ENCODE data around the gene LCP2. TPM values are rescaled to one million over a fixed set of nuclear protein-coding genes. Genes with fewer than 3 reads are reported as not detected.

LCP2 gene
- total RNA-seq, 4 donors from 2014 or later: 1.9 to 3.2 (median 2.3) TPM

- no peak overlapping the region for H3K4me3 ChIP-seq
Observed at GRCh38 chr5:170233358-170233892, 64.2 kb downstream of the LCP2 start.

DNA sequence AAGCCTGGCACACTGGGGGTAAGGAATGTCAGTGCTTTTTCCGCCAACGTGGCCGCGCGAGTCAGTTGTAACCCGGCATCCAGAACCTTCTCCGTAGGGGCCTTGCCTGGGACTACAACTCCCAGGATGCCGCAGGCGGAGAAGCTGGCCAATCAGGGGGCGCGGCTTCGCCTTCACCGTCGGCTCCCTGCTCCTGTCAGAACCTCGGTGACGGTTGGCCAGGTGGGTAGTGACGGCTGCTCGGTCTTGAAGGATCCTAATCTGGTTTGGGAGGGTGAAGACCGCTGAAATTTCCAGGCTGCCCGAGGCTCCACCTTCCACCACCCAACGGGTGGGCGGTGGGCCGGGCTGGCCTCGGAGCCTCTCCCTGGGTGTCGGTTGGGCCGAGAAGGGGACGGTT lies 64.8 kb downstream of the LCP2 start, which contains the start of gene C5orf58:
TSS of gene C5orf58 (plus strand) at position 200 of the 400 bp plus-strand sequence. CDS start 1,992 bp downstream, outside the sequence.
- TF ChIP-seq POLR2A (IDR thresholded peaks at IDR 0.05): no peak
- TF ChIP-seq, protein P1, sequence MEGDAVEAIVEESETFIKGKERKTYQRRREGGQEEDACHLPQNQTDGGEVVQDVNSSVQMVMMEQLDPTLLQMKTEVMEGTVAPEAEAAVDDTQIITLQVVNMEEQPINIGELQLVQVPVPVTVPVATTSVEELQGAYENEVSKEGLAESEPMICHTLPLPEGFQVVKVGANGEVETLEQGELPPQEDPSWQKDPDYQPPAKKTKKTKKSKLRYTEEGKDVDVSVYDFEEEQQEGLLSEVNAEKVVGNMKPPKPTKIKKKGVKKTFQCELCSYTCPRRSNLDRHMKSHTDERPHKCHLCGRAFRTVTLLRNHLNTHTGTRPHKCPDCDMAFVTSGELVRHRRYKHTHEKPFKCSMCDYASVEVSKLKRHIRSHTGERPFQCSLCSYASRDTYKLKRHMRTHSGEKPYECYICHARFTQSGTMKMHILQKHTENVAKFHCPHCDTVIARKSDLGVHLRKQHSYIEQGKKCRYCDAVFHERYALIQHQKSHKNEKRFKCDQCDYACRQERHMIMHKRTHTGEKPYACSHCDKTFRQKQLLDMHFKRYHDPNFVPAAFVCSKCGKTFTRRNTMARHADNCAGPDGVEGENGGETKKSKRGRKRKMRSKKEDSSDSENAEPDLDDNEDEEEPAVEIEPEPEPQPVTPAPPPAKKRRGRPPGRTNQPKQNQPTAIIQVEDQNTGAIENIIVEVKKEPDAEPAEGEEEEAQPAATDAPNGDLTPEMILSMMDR (IDR thresholded peaks at IDR 0.05 in 4 of 5, conservative IDR thresholded peaks at IDR 0.05 in 1 of 5): no peak
- Histone ChIP-seq H3K36me3 (no peaks in the 10 kb centered on the region), H3K27me3 (no peaks in the 10 kb centered on the region), H3K4me1 (no peaks in the 10 kb centered on the region), H3K9me3 (no peaks in the 10 kb centered on the region), H3K27ac (no peak within 1 kb of the TSS), H3K4me3 (no peak within 1 kb of the TSS)
- ATAC-seq (no peak), DNase-seq (no peak)
- intact Hi-C loops (cut with DNase I; ENCODE audit: low total_unique reads): no loop called here
- in situ Hi-C loops (cut with MboI; ENCODE audit: low sequenced_read_pairs in 4 of 4): no loop called here

More at GRCh38 chr5:170233358-170233892, 64.2 kb downstream of the LCP2 start:
- intact Hi-C loops (cut with DNase I; ENCODE audit: low total_unique reads): no loop called here
- ATAC-seq (no peak), DNase-seq (no peak)
- no peaks in the 10 kb centered on the region for H3K36me3 ChIP-seq
- no peak for TF ChIP-seq POLR2A (IDR thresholded peaks at IDR 0.05)
- TF ChIP-seq, protein P1 (IDR thresholded peaks at IDR 0.05 in 4 of 5, conservative IDR thresholded peaks at IDR 0.05 in 1 of 5): no peak
- H3K9me3 ChIP-seq: no peaks in the 10 kb centered on the region
- no peaks in the 10 kb centered on the region for H3K4me1 ChIP-seq
- H3K27me3 ChIP-seq: no peaks in the 10 kb centered on the region
- in situ Hi-C loops (cut with MboI; ENCODE audit: low sequenced_read_pairs in 4 of 4): no loop called here
- H3K27ac ChIP-seq: no peak overlapping the region

GRCh38 chr5:170228762-170229435 lies 68.7 kb downstream of the LCP2 start:
- intact Hi-C loops (cut with DNase I; ENCODE audit: low total_unique reads) (loop anchor here (5.0 to 10.0 kb wide), 4 partner anchors 38 to 406 kb away; no protein-coding TSS in a partner anchor), in situ Hi-C loops (cut with MboI; ENCODE audit: low sequenced_read_pairs in 4 of 4) (loop anchor here in 2 of 4 donors (5.0 to 10.0 kb wide), 3 partner anchors 116 to 196 kb away; no protein-coding TSS in a partner anchor)
- no peak overlapping the region for H3K4me3 ChIP-seq
- ATAC-seq (peak; percentile 56 to 64), DNase-seq (peak; percentile 11 to 31)
- no peaks in the 10 kb centered on the region for H3K4me1 ChIP-seq
- H3K9me3 ChIP-seq: no peaks in the 10 kb centered on the region
- peak overlapping the region in 1 of 4 donors; percentile 4 for H3K27ac ChIP-seq
- no peak for TF ChIP-seq POLR2A (IDR thresholded peaks at IDR 0.05)
- H3K36me3 ChIP-seq: no peaks in the 10 kb centered on the region
- H3K27me3 ChIP-seq: no peaks in the 10 kb centered on the region

DNA sequence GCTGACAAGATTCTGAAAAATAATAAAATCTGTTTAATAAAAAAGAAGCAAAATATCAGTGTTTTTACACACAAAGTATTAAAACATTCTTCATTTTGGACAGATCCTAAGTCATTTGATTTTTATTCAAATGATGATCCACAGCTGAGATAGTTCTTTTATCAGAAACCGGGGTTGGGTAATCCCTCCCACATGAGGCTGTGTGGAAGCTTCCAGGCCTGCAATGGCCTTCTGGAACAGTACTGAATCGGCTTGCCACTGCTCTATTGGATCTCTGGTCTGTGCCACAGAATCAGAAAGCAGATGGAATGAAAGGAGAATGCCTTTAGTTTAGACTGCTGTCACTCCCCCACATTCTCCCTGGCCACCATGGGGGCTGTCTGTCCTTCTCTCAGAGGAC lies 70.9 kb downstream of the LCP2 start:
- Histone ChIP-seq H3K4me3 (no peak overlapping the region), H3K4me1 (no peaks in the 10 kb centered on the region), H3K9me3 (no peaks in the 10 kb centered on the region), H3K27me3 (no peaks in the 10 kb centered on the region), H3K36me3 (no peaks in the 10 kb centered on the region), H3K27ac (no peak overlapping the region)
- in situ Hi-C loops (cut with MboI; ENCODE audit: low sequenced_read_pairs in 4 of 4): loop anchor here in 2 of 4 donors (5.0 to 10.0 kb wide), 3 partner anchors 118 to 198 kb away; no protein-coding TSS in a partner anchor
- ATAC-seq (peak in 1 of 2 donors; percentile 36), DNase-seq (no peak)
- intact Hi-C loops (cut with DNase I; ENCODE audit: low total_unique reads): loop anchor here (5.0 to 10.0 kb wide), 4 partner anchors 41 to 408 kb away; no protein-coding TSS in a partner anchor
- TF ChIP-seq, protein P1 (IDR thresholded peaks at IDR 0.05 in 4 of 5, conservative IDR thresholded peaks at IDR 0.05 in 1 of 5): no peak
- no peak for TF ChIP-seq POLR2A (IDR thresholded peaks at IDR 0.05)

DNA sequence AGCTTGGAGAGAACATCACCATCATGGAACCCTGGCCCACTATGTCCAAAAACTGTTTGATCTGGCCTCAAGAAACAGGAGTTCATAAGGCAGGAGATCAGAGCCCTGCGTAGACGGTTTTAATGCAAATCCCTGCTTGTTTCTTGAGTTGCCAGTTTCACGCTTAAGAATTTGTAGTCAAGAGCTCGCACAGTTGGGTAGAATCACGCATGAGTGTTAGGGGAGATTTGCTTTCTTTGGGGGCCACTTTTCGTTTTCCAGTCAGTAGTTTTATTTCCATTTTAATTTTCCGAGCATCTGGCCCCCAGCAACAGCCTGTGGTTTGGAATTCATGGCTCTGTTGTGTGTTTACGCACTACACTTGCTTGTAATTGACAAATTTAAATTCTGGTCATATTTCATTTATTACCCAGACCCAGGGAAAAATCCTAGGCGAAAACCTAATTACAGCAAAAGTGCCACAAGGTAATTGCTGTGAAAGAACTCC lies 71.4 kb downstream of the LCP2 start:
- no peaks in the 10 kb centered on the region for H3K27me3 ChIP-seq
- no peak for TF ChIP-seq POLR2A (IDR thresholded peaks at IDR 0.05)
- TF ChIP-seq, protein P1 (IDR thresholded peaks at IDR 0.05 in 4 of 5, conservative IDR thresholded peaks at IDR 0.05 in 1 of 5): peak in 1 of 5 experiments; percentile 2
- intact Hi-C loops (cut with DNase I; ENCODE audit: low total_unique reads): loop anchor here (5.0 to 10.0 kb wide), 4 partner anchors 41 to 409 kb away; no protein-coding TSS in a partner anchor
- H3K4me1 ChIP-seq: no peaks in the 10 kb centered on the region
- ATAC-seq (no peak), DNase-seq (no peak)
- peak overlapping the region in 1 of 4 donors; percentile 22 for H3K27ac ChIP-seq
- H3K4me3 ChIP-seq: no peak overlapping the region
- no peaks in the 10 kb centered on the region for H3K9me3 ChIP-seq
- in situ Hi-C loops (cut with MboI; ENCODE audit: low sequenced_read_pairs in 4 of 4): loop anchor here in 2 of 4 donors (5.0 to 10.0 kb wide), 3 partner anchors 119 to 199 kb away; no protein-coding TSS in a partner anchor
- no peaks in the 10 kb centered on the region for H3K36me3 ChIP-seq

Data from gastrocnemius medialis (tissue), 4 donors.